Activated T-cell treated with anti-CD3 and anti-CD28 coated beads, Interleukin-2, amount 50 U/mL, for 48 hours (primary cell): ENCODE measurements around the gene LRRC52.
A peak's percentile ranks its signal among the peaks of the same experiment; 100 is the strongest.
"Not testable (repeated sequence)": the region's sequence is repeated elsewhere in the genome, so short reads cannot be mapped to it uniquely, and the experiment has no call there.

Experiments
- DNase-seq, 2 experiments: peaks; one replicate each; pipeline ENCODE4 v3.0.0-alpha.2; 2020

The LRRC52 gene

DNA sequence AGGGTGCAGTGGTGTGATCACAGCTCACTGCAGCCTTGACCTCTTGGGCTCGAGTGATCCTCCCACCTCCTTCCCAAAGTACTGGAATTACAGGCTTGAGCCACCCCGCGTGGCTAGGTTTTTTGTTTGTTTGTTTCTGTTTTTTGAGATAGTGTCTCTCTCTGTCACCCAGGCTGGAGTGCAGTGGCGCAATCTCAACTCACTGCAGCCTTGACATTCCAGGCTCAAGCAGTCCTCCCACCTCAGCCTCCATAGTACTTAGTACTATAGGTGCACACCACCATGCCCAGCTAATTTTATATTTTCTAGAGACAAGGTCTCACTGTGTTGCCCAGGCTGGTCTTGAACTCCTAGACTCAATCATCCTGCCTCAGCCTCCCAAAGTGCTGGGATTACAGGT, 47.6 kb downstream of the LRRC52 start:
- not testable (repeated sequence) for DNase-seq

DNA sequence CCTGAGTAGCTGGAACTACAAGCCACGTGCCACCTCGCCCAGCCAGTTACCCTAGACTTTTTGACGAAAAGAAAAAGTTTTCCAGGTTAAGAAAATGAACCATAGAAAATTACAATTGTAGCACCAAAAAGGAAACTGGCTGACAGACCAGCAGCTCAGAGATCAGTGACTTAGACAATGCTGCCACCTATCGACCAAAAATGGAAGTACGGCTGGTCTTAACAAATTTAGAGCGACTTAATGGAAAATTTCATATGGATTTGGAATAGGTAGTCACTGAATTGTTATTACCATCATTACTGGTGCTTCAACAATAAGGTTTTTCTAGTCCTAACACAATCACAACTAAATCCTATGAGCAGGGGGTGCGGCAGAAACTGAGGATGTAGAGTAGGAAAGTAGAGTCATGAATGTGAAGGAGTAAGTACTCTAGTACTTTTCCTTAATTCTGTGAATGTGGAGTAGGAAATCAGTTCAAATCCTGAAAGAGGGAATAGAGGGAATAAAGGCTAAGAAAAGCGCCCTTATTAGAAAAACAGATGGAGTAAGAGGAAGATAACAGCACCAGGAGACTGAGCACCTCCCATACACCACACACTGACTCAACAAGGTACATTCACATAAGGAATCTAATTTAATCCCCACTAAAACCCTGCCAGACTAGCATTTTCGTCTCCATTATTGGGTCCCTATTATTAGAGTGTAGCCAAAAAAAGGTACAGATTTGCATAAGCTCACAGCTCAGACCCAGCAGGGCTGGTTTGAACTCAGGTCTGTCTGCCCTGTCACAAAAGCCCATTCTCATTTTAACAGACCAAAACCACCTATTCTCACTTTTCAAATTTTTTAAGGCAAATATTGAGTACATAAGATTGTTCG, 49.4 kb downstream of the LRRC52 start:
- DNase-seq, result peak; percentile 78 to 82

- DNase-seq, result no peak
Measured at GRCh38 chr1:165595246-165595938, 51.6 kb downstream of the LRRC52 start.

DNA sequence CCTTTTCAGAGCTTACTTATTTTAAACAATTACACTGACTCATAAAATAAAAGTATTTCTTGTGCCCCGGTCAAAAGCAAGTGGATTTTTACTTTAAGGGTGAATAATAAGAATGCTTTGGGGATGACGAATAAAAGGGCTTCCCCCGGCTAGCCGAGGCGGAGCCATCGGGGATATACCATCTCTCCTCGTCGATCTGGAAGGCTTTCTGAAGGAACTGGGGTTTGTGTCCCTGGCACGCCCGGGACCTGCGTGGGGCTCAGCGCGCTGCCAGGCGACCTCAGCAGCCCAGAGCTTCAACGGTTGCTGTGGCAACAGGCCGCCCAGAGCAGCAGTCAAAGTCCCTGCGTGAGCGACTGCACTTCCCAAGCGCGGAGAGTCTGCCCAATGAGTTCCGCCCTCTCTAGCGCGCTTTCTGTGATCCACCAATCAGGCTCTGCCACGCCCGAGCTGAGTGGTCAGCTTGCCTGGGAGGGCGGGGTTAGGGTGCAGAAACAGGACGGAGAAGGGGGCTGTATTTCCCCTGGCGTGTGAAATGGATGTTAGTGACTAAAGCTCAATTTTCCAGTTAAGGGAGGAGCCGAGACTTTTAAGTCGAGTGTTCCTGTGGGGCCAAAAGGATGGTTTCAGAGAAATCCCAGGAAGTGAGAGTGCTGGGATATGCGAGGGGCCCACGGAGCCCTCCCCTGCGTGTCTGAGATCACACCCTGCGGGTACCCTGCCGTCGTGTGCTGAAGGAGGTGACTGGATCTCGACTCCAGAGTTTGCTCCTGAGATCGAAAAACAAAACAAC, 54.3 kb downstream of the LRRC52 start:
- DNase-seq, result peak; percentile 97

GRCh38 chr1:165598676-165599059, 54.9 kb downstream of the LRRC52 start:
- DNase-seq, result no peak

GRCh38 chr1:165600793-165601192, 57.0 kb downstream of the LRRC52 start:
- no peak for DNase-seq

DNA sequence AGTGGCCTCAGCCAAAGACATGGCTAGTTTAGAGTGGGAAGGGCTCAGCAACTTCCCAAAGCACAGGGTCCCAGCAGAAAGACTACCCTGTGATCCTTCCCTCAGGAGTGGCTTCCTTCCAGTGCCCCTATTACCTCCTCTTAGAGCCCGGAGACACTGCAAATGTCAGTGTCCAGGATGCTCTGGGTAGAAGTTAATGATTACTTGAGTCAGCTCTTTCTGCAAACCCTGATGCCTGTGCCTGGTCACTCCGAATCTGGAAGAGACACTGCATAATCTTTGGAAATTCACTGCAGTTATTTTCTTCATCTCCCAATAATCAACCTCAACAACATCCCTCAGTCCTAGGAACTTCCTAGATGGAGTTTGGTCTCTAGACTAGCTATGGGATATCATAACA, 60.0 kb downstream of the LRRC52 start:
- no peak for DNase-seq

- DNase-seq, result no peak
Measured at GRCh38 chr1:165605246-165605645, 61.4 kb downstream of the LRRC52 start.

DNA sequence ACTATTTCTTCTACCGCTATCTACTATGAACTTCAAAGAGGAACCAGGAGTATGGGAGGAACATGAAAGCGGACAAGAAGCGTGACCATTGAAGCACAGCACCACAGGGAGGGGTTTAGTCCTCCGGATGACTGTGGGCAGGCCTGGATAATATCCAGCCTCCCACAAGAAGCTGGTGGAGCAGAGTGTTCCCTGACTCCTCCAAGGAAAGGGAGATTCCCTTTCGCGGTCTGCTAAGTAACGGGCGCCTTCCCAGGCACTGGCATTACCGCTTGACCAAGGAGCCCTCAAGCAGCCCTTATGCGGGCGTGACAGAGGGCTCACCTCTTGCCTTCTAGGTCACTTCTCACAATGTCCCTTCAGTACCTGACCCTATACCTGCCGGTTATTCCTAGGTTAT, 62.9 kb downstream of the LRRC52 start:
- DNase-seq, result not testable (repeated sequence)

DNA sequence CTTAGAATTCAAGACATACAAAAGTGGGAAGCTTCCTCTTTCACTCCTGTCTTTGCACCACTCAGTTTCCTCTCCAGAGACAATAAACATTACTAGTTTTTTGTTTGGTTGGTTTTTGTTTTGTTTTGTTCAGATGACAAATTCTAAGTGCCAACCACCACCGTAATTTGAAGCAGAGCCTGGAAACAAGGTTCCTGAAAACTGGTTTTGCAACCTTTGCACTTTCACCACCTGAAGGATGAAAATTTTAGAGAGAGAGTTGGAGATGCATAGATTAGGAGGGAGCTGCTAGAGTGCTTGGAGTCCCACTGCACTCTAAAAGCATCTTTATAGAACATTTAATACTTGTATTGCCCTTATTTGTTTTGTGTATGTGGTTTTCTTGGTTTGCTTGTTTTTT, 67.1 kb downstream of the LRRC52 start:
- DNase-seq, result no peak

GRCh38 chr1:165612062-165612461, 68.3 kb downstream of the LRRC52 start:
- DNase-seq, result no peak
